ENCODE measurements around the gene L3MBTL4.
"Not testable (repeated sequence)": the region's sequence is repeated elsewhere in the genome, so short reads cannot be mapped to it uniquely, and the experiment has no call there.

L3MBTL4 gene

GRCh38 chr18:6079406-6079805 lies 335.3 kb downstream of the L3MBTL4 start:
- no peak for DNase-seq

- DNase-seq = no peak
These were observed 335.8 kb downstream of the L3MBTL4 start for GRCh38 chr18:6078877-6079276.

DNA sequence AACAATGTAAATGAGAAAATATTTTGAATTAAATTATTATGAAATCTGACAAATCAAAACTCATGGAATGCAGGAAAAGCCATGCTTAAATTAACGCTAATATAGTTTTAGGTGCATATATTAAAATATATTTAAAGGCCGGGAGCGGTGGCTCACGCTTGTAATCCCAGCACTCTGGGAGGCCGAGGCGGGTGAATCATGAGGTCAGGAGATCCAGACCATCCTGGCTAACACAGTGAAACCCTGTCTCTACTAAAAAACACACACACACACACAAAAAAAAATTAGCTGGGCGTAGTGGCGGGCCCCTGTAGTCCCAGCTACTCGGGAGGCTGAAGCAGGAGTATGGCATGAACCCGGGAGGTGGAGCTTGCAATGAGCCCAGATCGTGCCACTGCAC lies 342.3 kb downstream of the L3MBTL4 start:
- DNase-seq = not testable (repeated sequence)

DNA sequence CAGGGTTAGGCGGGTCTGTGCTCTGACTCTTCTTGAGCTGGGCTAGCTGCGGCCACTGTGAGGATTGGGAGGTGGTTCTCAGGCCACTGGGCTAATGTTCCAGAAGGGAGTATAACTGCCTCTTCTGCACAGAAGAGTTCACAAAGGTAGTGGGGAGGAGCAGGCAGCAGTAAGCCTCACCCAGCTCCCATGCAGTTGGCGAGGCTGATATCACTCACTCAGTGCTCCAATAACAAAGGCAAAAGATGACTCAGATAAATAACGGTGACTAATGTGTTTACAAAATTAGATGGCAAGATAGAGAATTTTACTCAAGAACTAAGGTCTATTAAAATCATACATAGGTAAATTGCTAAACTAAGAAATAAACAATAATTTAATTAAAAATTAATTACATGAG lies 345.2 kb downstream of the L3MBTL4 start:
- no peak for DNase-seq

GRCh38 chr18:6069103-6069502 lies 345.6 kb downstream of the L3MBTL4 start:
- no peak for DNase-seq

GRCh38 chr18:6060149-6060548 lies 354.6 kb downstream of the L3MBTL4 start:
- no peak for DNase-seq

- no peak for DNase-seq
These were observed 355.2 kb downstream of the L3MBTL4 start for GRCh38 chr18:6059551-6059950.

DNA sequence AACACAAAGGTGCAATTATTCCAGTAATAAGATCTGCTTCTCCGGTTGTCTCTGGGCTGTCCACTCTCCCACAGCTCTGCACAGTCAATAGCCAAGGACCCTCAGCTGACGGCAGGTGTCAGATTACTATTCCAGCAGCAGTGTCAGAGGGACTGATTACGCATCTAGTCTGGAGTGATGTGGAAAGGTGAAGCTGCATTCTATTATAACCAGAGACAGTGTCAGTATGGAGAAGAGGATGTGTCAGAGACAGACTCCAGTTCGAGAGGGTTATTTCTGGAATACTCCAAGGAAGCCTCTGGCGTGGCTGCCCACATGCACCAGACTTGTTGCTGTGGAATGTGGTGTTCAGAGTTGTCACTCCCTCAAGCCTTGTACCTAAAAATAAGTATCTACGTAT lies 355.8 kb downstream of the L3MBTL4 start:
- no peak for DNase-seq

DNA sequence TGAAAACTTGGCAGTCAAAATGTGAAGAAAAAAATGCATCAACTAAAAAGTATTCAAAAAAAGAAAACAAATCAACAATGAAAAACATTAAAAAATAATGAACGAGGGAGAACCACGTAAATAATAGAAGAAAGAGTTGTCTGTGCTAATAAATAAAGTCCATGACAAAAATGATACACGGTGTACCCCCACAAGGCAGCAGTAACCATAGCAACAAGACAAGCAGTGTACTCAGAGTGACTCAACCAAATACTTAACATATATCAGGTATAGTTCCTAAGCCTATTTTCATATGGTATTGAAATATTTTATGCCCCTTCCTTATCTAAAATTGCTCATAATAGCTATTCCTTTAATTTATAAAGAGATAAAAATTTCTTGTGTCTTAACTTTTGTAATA lies 357.1 kb downstream of the L3MBTL4 start:
- DNase-seq = no peak

GRCh38 chr18:6056171-6056910 lies 358.4 kb downstream of the L3MBTL4 start:
- no peak for DNase-seq

DNA sequence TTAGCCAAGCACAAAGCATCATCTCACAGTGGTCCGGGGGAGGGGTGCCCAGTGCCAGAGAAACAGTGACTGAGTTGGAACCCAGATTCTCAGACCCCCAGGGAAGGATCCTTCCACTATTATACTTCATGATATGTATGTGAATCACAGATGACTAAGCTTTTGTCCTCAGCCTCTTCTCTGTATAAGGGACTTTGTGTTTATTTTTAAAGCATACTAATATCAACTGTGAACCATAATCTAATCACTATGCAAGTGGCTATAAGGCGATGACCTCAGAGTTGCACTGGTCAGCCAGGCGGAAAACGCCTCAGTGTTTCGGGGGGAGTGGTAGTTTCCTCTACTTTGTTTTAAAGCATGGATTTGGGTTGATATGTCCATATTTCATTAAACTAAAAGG lies 359.0 kb downstream of the L3MBTL4 start:
- DNase-seq = no peak

DNA sequence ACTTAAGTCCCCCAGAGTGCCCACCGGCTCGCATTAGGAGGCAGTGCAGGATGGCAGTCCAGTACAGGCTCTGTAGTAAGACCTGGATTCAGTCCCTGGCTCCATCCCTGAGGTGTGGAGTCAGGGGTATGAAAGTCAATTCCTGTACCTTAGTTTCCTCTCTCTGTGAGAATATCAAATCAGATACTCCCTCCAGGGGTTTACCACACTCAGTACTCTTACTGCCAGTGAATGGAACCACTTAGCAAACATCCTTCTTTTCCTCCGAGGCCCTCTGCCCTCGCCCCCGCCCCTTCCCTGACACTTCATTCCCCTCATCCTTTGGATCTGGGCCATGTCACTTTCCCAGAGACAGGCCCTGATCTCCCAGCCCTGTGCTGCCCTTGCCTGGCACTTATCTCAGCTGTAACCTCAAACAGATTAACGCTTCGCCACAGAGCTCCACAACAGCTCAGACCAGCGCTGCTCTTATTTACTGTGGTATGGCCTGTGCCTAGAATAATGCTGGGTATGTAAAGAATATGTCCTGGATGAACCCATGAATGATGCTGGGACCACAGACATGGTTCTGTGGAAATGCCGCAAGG lies 360.4 kb downstream of the L3MBTL4 start:
- no peak for DNase-seq

DNA sequence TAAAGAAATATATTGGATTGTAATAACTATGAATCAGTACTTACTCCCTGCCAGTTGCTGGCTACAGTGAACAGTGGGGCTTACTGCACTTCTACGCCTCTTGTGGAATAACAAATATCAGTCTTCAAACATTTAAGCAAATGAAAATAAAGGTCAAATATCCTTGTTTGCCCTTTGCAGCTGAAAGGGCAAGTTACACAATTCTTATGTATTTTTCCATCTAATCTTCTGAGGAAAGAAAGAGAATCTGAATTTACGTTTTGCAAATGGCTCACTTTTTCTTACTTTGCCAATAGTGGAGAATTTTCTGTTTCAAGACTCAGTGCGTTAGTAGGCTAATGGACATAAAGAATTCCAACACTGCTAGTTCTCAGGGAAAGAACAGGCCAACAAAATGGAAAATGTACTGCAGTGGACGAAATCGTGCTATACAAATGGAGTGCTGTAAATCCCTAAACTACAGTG lies 362.2 kb downstream of the L3MBTL4 start:
- no peak for DNase-seq

GRCh38 chr18:6047596-6047995 lies 367.1 kb downstream of the L3MBTL4 start:
- DNase-seq = not testable (repeated sequence)

GRCh38 chr18:6044773-6045172 lies 369.9 kb downstream of the L3MBTL4 start:
- no peak for DNase-seq

- DNase-seq = no peak
These were observed 370.4 kb downstream of the L3MBTL4 start for GRCh38 chr18:6044319-6044718.

DNA sequence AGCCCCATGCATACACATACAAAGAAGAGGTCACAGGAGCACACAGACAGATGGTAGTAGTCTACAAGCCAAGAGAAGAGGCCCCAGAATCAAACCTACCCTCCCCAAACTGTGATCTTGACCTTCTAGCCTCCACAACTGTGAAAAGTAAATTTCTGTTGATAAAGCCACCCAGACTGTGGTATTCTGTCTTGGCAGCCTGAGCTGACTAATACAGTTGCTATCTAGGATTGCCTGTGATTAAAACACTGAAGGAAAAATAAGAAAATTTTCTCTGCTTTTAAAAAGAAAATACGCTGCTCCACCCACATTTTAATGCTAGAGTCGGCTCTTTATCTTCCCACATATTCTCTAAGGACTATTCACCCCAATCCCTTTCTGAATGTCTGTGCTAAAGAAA lies 375.7 kb downstream of the L3MBTL4 start:
- no peak for DNase-seq

- DNase-seq = no peak
These were observed 383.3 kb downstream of the L3MBTL4 start for GRCh38 chr18:6031442-6031841.

DNA sequence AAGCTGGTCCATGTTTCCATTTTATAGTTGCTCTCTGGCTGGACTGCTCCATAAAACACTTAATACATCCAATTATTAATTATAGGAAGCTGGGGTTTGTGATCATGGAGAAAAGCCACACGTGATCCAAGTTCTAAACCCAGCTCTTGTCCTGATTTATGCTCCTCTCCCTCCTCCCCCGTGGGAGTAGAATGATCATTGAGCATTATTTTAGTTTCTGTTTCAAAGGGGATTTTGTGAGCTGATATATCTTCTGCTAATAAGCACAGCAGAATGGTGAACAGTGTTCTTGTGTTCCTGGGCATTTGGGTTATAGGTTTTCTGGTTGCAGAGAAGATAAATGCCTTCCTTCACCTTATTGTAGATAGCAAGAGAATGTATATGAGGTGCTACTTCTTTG lies 383.7 kb downstream of the L3MBTL4 start:
- DNase-seq = no peak

GRCh38 chr18:6024745-6025248 lies 389.9 kb downstream of the L3MBTL4 start:
- no peak for DNase-seq

DNA sequence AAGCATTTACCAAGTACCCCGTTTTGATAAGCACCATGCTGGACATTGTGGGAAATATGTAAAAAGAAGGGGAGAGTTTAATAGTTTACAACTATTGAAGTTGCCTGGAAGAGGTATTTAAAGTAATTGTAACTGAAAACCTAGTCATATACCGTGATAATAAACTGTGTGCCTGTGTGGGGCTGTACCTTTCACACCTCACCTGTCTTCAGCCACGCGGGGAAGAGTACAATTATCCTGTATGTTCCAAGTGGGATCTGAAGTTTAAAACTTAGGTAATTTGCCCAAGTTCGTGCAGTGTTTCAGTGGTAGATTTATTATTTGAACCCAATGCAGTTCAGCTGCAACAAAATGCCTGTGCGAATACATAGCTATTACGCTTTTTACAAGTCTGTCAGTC lies 391.2 kb downstream of the L3MBTL4 start:
- no peak for DNase-seq

DNA sequence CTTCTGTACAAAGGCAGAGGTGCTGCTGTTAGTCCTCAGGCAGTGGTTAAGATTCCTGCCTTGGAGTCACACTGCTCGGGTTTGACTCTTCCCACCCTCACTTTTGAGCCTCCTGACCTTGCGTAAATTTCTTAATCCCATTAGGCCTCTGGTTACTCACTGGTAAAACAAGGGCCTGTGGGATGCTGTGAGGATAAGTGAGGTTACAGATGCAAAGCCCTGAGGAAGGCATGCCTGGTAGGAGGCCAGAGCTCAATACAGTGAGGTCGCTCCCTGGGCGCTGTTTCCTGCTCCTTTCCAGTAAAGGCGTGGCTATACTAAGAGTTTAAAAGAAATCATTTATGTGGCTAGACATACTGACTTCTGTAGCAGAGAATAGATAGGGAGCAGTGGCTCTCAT lies 391.9 kb downstream of the L3MBTL4 start:
- DNase-seq = no peak

GRCh38 chr18:6022074-6022444 lies 392.7 kb downstream of the L3MBTL4 start:
- DNase-seq = no peak

- no peak for DNase-seq
These were observed 393.2 kb downstream of the L3MBTL4 start for GRCh38 chr18:6021306-6022073.
